ENCODE results near the gene GORASP2.

GORASP2 gene

DNA sequence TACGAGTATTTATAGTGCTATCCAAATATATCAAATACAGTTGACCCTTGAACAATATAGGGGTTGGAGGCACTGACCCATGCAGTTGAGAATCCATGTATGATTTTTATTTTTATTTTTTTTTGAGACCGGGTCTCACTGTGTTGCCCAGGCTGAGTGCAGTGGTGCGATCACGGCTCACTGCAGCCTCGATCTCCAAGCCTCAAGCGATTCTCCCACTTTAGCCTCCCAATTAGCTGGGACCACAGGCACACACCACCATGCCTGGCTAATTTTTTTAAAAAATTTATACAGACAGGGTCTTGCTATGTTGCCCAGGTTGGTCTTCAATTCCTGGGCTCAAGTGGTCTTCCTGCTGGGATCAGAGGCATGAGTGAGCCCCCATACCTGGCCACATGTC is 70.6 kb downstream of the GORASP2 start:
- no peak for DNase-seq (ENCODE audit: low spot score)

DNA sequence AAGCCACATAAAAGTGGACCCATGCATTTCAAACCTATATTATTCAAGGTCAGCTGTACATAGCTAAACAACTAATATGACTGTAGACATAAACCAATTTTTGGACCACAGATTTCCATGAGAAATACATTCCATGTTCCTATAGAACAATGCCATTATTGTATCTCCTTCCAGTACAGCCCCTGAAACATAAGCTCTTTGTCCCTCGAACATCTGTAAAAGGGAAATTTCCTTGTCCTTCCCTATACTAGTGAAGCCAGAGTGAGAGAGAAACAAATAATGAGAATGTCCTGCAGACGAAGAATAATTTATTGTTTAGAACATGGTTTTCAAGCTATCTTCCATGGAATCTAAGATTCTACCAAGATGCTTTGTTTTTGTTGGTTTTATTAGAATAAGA is 75.3 kb downstream of the GORASP2 start:
- peak; percentile 85 for DNase-seq (ENCODE audit: low spot score)

DNA sequence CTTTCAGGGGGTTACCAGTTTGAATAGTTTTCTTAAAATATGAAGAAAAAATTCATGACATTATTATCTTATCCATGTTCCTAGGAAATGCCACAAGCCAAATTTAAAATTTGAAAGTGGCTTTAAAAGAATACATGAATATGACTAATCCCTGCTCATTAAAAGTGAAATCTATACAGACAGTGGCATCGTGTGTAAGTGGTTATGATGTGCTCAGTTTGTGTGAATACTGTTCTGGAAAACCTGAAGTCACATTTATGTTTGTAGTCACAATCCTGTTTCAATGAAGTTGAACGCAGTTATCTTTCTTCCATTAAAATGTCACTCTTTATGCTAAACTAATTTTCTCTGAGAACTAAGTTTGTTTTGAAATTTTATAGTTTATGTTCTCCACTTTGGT is 75.8 kb downstream of the GORASP2 start:
- no peak for DNase-seq (ENCODE audit: low spot score)

DNA sequence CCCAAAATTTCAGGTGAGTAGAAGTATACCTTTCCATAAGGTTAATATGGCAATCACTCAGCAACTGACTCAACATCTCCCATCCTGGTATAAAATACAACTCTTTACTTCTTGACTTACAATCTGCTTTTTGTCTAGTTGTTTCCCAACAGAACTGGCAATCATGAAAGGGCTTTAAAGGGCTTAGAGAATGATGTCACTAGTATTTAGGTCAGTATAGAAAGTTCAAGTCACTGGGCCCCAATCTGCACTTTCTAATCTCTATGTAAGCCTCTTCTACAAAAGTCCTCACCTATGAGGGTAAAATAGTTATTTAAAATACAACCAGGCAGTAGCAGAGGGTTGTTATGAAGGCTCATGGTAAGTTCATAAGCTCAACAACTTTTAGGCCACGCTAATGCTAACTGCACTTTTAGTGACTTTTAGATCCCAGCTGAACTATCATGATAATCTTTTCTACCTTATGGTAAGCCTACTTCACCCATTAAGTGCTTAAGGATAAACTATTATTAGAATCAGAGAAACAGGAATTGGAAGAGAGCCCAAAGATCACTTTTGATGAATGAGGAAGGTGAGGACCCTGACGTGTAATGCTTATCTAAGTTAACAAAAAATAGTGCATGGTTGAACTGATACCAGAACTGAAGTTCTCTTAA is 79.6 kb downstream of the GORASP2 start:
- no peak for DNase-seq (ENCODE audit: low spot score)

DNA sequence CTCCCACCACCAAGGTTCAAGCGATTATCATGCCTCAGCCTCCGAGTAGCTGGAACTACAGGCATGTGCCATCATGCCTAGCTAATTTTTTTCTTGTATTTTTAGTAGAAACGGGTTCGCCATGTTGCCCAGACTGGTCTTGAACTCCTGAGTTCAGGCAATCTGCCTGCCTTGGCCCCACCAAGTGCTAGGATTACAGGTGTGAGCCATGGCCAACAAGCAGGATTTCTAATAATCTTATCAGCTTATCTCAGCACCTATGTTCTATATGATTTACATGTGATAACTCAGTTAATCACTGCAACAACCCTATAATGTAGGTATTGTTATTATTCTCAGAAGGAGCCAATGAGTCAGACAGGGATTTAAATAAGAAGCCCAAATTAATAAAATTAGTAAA is 80.3 kb downstream of the GORASP2 start:
- DNase-seq (ENCODE audit: low spot score), result no peak

DNA sequence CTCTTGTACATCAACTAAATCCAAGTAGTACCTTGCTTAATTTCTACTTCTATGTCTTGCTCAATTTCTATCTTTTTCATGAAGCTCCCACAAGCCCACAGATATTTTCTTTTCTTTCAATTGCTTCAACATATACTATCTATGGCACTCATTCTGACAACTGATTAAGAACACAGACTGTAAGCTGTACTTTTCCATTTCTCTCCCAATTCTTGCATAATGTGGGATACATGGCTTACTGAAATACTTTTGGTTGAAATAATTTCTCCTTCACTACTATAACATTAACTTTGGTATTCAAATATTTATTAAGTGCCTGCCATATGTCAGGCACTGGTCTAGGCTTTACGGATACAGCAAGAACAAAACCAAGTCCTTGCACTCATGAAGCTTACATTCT is 84.8 kb downstream of the GORASP2 start:
- no peak for DNase-seq (ENCODE audit: low spot score)

DNA sequence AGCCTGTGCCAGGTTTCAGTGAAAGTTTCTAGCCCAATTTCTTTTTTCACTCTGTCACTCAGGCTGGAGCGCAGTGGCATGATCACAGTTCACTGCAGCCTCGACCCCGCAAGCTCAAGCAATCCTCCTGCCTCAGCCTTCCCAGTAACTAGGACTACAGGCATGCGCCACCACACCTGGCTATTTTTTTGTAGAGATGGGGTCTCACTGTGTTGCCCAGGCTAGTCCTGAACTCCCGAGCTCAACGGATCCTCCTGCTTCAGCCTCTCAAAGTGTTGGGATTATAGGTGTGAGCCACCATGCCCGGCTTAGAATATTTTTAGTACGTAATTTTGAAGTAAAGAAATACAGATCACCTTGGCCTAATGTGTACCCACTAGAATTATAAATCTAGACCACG is 87.1 kb downstream of the GORASP2 start:
- DNase-seq (ENCODE audit: low spot score), result no peak

All from pons (tissue), 1 donor.